ENCODE data around the gene EDA.
A peak's percentile ranks its signal among the peaks of the same experiment; 100 is the strongest.

The EDA gene

GRCh38 chrX:69615779-69616456 is at the start of gene EDA:
Gene EDA (plus strand): TSS chrX:69616113.
- peak within 1 kb of the TSS; percentile 60 for H3K27ac ChIP-seq
- TF ChIP-seq CTCF (IDR thresholded peaks at IDR 0.05) (no peak), ZFX (IDR thresholded peaks at IDR 0.05; ENCODE audit: borderline replicate concordance) (no peak)

- TF ChIP-seq ZFX (IDR thresholded peaks at IDR 0.05; ENCODE audit: borderline replicate concordance) = no peak
- TF ChIP-seq CTCF (IDR thresholded peaks at IDR 0.05) = no peak
- H3K27ac ChIP-seq = no peak overlapping the region
These were observed 47.1 kb upstream of the EDA start for GRCh38 chrX:69568828-69569227.

- TF ChIP-seq CTCF (IDR thresholded peaks at IDR 0.05) = no peak
- TF ChIP-seq ZFX (IDR thresholded peaks at IDR 0.05; ENCODE audit: borderline replicate concordance) = no peak
These were observed 18.5 kb upstream of the EDA start for GRCh38 chrX:69597399-69597798.

GRCh38 chrX:69600182-69600581 is 15.7 kb upstream of the EDA start:
- TF ChIP-seq ZFX (IDR thresholded peaks at IDR 0.05; ENCODE audit: borderline replicate concordance) (no peak), CTCF (IDR thresholded peaks at IDR 0.05) (no peak)
- no peak overlapping the region for H3K27ac ChIP-seq

More at GRCh38 chrX:69597399-69597798, 18.5 kb upstream of the EDA start:
- no peak overlapping the region for H3K27ac ChIP-seq

GRCh38 chrX:69603566-69604194 is 12.2 kb upstream of the EDA start:
- TF ChIP-seq CTCF (IDR thresholded peaks at IDR 0.05) = no peak
- TF ChIP-seq ZFX (IDR thresholded peaks at IDR 0.05; ENCODE audit: borderline replicate concordance) = no peak
- H3K27ac ChIP-seq = no peak overlapping the region

GRCh38 chrX:69605521-69605920 is 10.4 kb upstream of the EDA start:
- H3K27ac ChIP-seq = no peak overlapping the region
- TF ChIP-seq CTCF (IDR thresholded peaks at IDR 0.05) (no peak), ZFX (IDR thresholded peaks at IDR 0.05; ENCODE audit: borderline replicate concordance) (no peak)

GRCh38 chrX:69607616-69608015 is 8.3 kb upstream of the EDA start:
- H3K27ac ChIP-seq = no peak overlapping the region
- TF ChIP-seq ZFX (IDR thresholded peaks at IDR 0.05; ENCODE audit: borderline replicate concordance) = no peak
- TF ChIP-seq CTCF (IDR thresholded peaks at IDR 0.05) = no peak
